Stimulated activated CD8-positive, alpha-beta memory T cell treated with anti-CD3 and anti-CD28 coated beads, Interleukin-7, amount 100 ng/mL, for 48 hours (primary cell): ENCODE results near the gene RAB31.
"Not testable (repeated sequence)": the region's sequence is repeated elsewhere in the genome, so short reads cannot be mapped to it uniquely, and the experiment has no call there.

Experiments
- DNase-seq, 2 donors: peaks; one replicate each; pipeline ENCODE4 v3.0.0-alpha.2; 2020; ENCODE audit warnings: low read depth in 1 of 2; ENCODE audit errors: extremely low read depth in 1 of 2

RAB31 gene

GRCh38 chr18:9877655-9878014, 169.5 kb downstream of the RAB31 start:
- no peak for DNase-seq

- no peak for DNase-seq
Measured at GRCh38 chr18:9878095-9878494, 170.0 kb downstream of the RAB31 start.

GRCh38 chr18:9878783-9879242, 170.7 kb downstream of the RAB31 start:
- DNase-seq, result no peak

- DNase-seq, result no peak
Measured at GRCh38 chr18:9884090-9884489, 176.0 kb downstream of the RAB31 start.

GRCh38 chr18:9884532-9885140, 176.5 kb downstream of the RAB31 start:
- no peak for DNase-seq

GRCh38 chr18:9885170-9886004, 177.3 kb downstream of the RAB31 start, which contains the start of gene TXNDC2:
Gene TXNDC2, plus strand, starts transcription at chr18:9885973. Its CDS starts 708 bp downstream, at chr18:9886681.
- DNase-seq, result no peak

- no peak for DNase-seq
Measured at GRCh38 chr18:9886005-9886348, 177.9 kb downstream of the RAB31 start.

GRCh38 chr18:9887992-9888391, 179.9 kb downstream of the RAB31 start:
- DNase-seq, result no peak

GRCh38 chr18:9890196-9890595, 182.1 kb downstream of the RAB31 start:
- no peak for DNase-seq

- no peak for DNase-seq
Measured at GRCh38 chr18:9890957-9891356, 182.9 kb downstream of the RAB31 start.

GRCh38 chr18:9891515-9891914, 183.4 kb downstream of the RAB31 start:
- DNase-seq, result not testable (repeated sequence)

GRCh38 chr18:9894454-9895068, 186.5 kb downstream of the RAB31 start:
- no peak for DNase-seq

- DNase-seq, result no peak
Measured at GRCh38 chr18:9897129-9897528, 189.0 kb downstream of the RAB31 start.

GRCh38 chr18:9897787-9898291, 189.7 kb downstream of the RAB31 start:
- not testable (repeated sequence) for DNase-seq

- no peak for DNase-seq
Measured at GRCh38 chr18:9898792-9899549, 190.9 kb downstream of the RAB31 start.

GRCh38 chr18:9899550-9899930, 191.4 kb downstream of the RAB31 start:
- not testable (repeated sequence) for DNase-seq

GRCh38 chr18:9900699-9901098, 192.6 kb downstream of the RAB31 start:
- no peak for DNase-seq

- no peak for DNase-seq
Measured at GRCh38 chr18:9901377-9901776, 193.3 kb downstream of the RAB31 start.

GRCh38 chr18:9902264-9902663, 194.2 kb downstream of the RAB31 start:
- DNase-seq, result not testable (repeated sequence)

- DNase-seq, result no peak
Measured at GRCh38 chr18:9902832-9903231, 194.7 kb downstream of the RAB31 start.

- no peak for DNase-seq
Measured at GRCh38 chr18:9905401-9905922, 197.4 kb downstream of the RAB31 start.
